Mesenchymal stem cell (in vitro differentiated cells and primary cell): Measurements from ENCODE around the gene REV1.
"Not testable (repeated sequence)": the region's sequence is repeated elsewhere in the genome, so short reads cannot be mapped to it uniquely, and the experiment has no call there.

Experiments
- DNase-seq: peaks from one replicate; pipeline ENCODE4 v3.0.0-alpha.2; 2013
- H2AFZ ChIP-seq: one replicate; pipeline ENCODE4 v1.6.1; 2013; ENCODE audit warnings: low read depth, mild to moderate bottlenecking, control low read depth, inconsistent platforms, low read length, moderate library complexity
- H2AK5ac ChIP-seq: 2 replicates; pipeline ENCODE4 v1.6.1; 2013; ENCODE audit warnings: low read length, moderate library complexity, mild to moderate bottlenecking, inconsistent platforms; ENCODE audit not compliant: severe bottlenecking
- H2BK120ac ChIP-seq: one replicate; pipeline ENCODE4 v1.6.1; 2013; ENCODE audit warnings: low read depth, mild to moderate bottlenecking, inconsistent platforms, low read length, moderate library complexity
- H2BK12ac ChIP-seq, 2 experiments: one replicate each; pipeline ENCODE4 v1.6.1; 2013; ENCODE audit warnings: inconsistent platforms in 2 of 2, low read length in 2 of 2, mild to moderate bottlenecking in 2 of 2, moderate library complexity in 2 of 2, control low read depth in 1 of 2
- H2BK15ac ChIP-seq: one replicate; pipeline ENCODE4 v1.6.1; 2013; ENCODE audit warnings: mild to moderate bottlenecking, low read depth, inconsistent platforms; ENCODE audit not compliant: poor library complexity, severe bottlenecking
- H2BK5ac ChIP-seq: 2 replicates; pipeline ENCODE4 v1.6.1; 2013; ENCODE audit warnings: low read depth, mild to moderate bottlenecking, low read length, control low read depth, inconsistent platforms; ENCODE audit not compliant: poor library complexity, severe bottlenecking
- H3K14ac ChIP-seq, 2 experiments: one replicate each; pipeline ENCODE4 v1.6.1; 2013; ENCODE audit warnings: inconsistent platforms in 2 of 2, low read length in 2 of 2, control low read depth in 1 of 2, mild to moderate bottlenecking in 1 of 2, moderate library complexity in 1 of 2
- H3K18ac ChIP-seq, 2 experiments: one replicate each; pipeline ENCODE4 v1.6.1; 2013; ENCODE audit warnings: inconsistent platforms in 2 of 2, low read length in 2 of 2, control low read depth in 1 of 2, low read depth in 1 of 2, mild to moderate bottlenecking in 1 of 2
- H3K23ac ChIP-seq, 2 experiments: one replicate each; pipeline ENCODE4 v1.6.1; 2013; ENCODE audit warnings: inconsistent platforms in 2 of 2, low read length in 2 of 2, mild to moderate bottlenecking in 2 of 2, moderate library complexity in 2 of 2, control low read depth in 1 of 2
- H3K27ac ChIP-seq: 2 replicates; pipeline ENCODE4 v1.5.1; 2013; ENCODE audit warnings: mild to moderate bottlenecking, moderate library complexity, low read length, control low read depth, inconsistent platforms; ENCODE audit not compliant: poor library complexity, severe bottlenecking
- H3K27me3 ChIP-seq, 2 experiments: 2 replicates each; pipeline versions ENCODE4 v1.6.1 to v1.7.0; 2013; ENCODE audit warnings: low read length in 2 of 2, mild to moderate bottlenecking in 2 of 2, moderate library complexity in 2 of 2, control low read depth in 1 of 2, inconsistent platforms in 1 of 2; ENCODE audit not compliant: control insufficient read depth in 1 of 2, insufficient read depth in 1 of 2
- H3K36me3 ChIP-seq, 2 experiments: 2 replicates each; pipeline versions ENCODE4 v1.6.1 to v1.7.0; 2013; ENCODE audit warnings: low read length in 2 of 2, control low read depth in 1 of 2, inconsistent platforms in 1 of 2, low read depth in 1 of 2, mild to moderate bottlenecking in 1 of 2; ENCODE audit not compliant: insufficient read depth in 2 of 2, control insufficient read depth in 1 of 2
- H3K4ac ChIP-seq, 2 experiments: one replicate each; pipeline ENCODE4 v1.6.1; 2013; ENCODE audit warnings: inconsistent platforms in 2 of 2, low read length in 2 of 2, mild to moderate bottlenecking in 2 of 2, moderate library complexity in 2 of 2, control low read depth in 1 of 2, low read depth in 1 of 2
- H3K4me1 ChIP-seq: 2 replicates; pipeline ENCODE4 v1.6.1; 2013; ENCODE audit warnings: low read depth, low read length, control low read depth; ENCODE audit not compliant: control insufficient read depth, insufficient read depth
- H3K4me2 ChIP-seq: 2 replicates; pipeline ENCODE4 v1.6.1; 2013; ENCODE audit warnings: low read length, mild to moderate bottlenecking, inconsistent platforms; ENCODE audit not compliant: poor library complexity, severe bottlenecking
- H3K4me3 ChIP-seq, 2 experiments: 2 replicates each; pipeline versions ENCODE4 v1.5.1 to v1.7.0; 2013; ENCODE audit warnings: low read length in 2 of 2, mild to moderate bottlenecking in 2 of 2, control low read depth in 1 of 2, low read depth in 1 of 2; ENCODE audit not compliant: insufficient read depth in 1 of 2
- H3K79me1 ChIP-seq: replicated peaks from 2 replicates; pipeline ENCODE4 v1.6.1; 2013; ENCODE audit warnings: mild to moderate bottlenecking, control low read depth, low read length, inconsistent platforms; ENCODE audit not compliant: poor library complexity, severe bottlenecking
- H3K9ac ChIP-seq: 2 replicates; pipeline ENCODE4 v1.7.0; 2013; ENCODE audit warnings: mild to moderate bottlenecking, low read length, moderate library complexity
- H3K9me3 ChIP-seq: 2 replicates; pipeline ENCODE4 v1.7.0; 2013; ENCODE audit warnings: mild to moderate bottlenecking, low read length; ENCODE audit not compliant: control insufficient read depth
- H4K8ac ChIP-seq: one replicate; pipeline ENCODE4 v1.6.1; 2013; ENCODE audit warnings: inconsistent platforms, mild to moderate bottlenecking, low read length, moderate library complexity
- H4K91ac ChIP-seq: one replicate; pipeline ENCODE4 v1.6.1; 2013; ENCODE audit warnings: mild to moderate bottlenecking, low read length, inconsistent platforms
- WGBS: methylation state at CpG from one replicate; pipeline ENCODE4 v1.1.7; 2013; ENCODE audit warnings: mixed read lengths; 5-methylcytosine and 5-hydroxymethylcytosine counted together

The REV1 gene

GRCh38 chr2:99476629-99477028 is 13.2 kb downstream of the REV1 start:
- no peak overlapping the region for H3K27ac ChIP-seq
- H3K79me1 ChIP-seq, result peaks cover 3% of the 10 kb centered on the region
- H3K4ac ChIP-seq, result no peak overlapping the region
- H2BK15ac ChIP-seq, result no peak overlapping the region
- no peak overlapping the region for H4K91ac ChIP-seq
- no peaks in the 10 kb centered on the region for H3K9me3 ChIP-seq
- no peak overlapping the region for H3K4me2 ChIP-seq
- no peak overlapping the region for H3K9ac ChIP-seq
- no peak overlapping the region for H3K14ac ChIP-seq
- H3K36me3 ChIP-seq, result peaks cover 0 to 3% of the 10 kb centered on the region in 2 experiments
- H4K8ac ChIP-seq, result no peak overlapping the region
- H2BK120ac ChIP-seq, result no peak overlapping the region
- no peak overlapping the region for H3K4me3 ChIP-seq
- no peak overlapping the region for H3K18ac ChIP-seq
- no peaks in the 10 kb centered on the region for H3K27me3 ChIP-seq
- H3K4me1 ChIP-seq, result peaks cover 7% of the 10 kb centered on the region
- no peak overlapping the region for H2BK12ac ChIP-seq
- DNase-seq, result no peak
- WGBS, result over 99% methylated on average over 3 of the region's 3 CpGs
- H3K23ac ChIP-seq, result no peak overlapping the region
- no peak overlapping the region for H2BK5ac ChIP-seq
- H2AFZ ChIP-seq, result no peak overlapping the region
- no peak overlapping the region for H2AK5ac ChIP-seq

GRCh38 chr2:99475095-99475494 is 14.7 kb downstream of the REV1 start:
- not testable (repeated sequence) for H3K79me1 ChIP-seq, H3K4ac ChIP-seq, H2AK5ac ChIP-seq, H3K4me1 ChIP-seq, H3K36me3 ChIP-seq, H3K14ac ChIP-seq, H2BK15ac ChIP-seq, H2BK5ac ChIP-seq, H3K4me3 ChIP-seq, H3K4me2 ChIP-seq, H4K8ac ChIP-seq, H2BK12ac ChIP-seq, H3K9me3 ChIP-seq, H3K9ac ChIP-seq, H2AFZ ChIP-seq, H4K91ac ChIP-seq, DNase-seq, H3K18ac ChIP-seq, H3K23ac ChIP-seq, H3K27me3 ChIP-seq, H2BK120ac ChIP-seq
- H3K27ac ChIP-seq, result peak overlapping the region; percentile 51
- 91% methylated on average over 4 of the region's 4 CpGs for WGBS

GRCh38 chr2:99473518-99474083 is 16.2 kb downstream of the REV1 start:
- Histone ChIP-seq H2BK12ac (no peak overlapping the region), H3K4me1 (peaks cover 3% of the 10 kb centered on the region), H3K79me1 (peaks cover 10% of the 10 kb centered on the region), H3K4me2 (no peak overlapping the region), H2BK120ac (no peak overlapping the region), H4K8ac (no peak overlapping the region), H3K9me3 (no peaks in the 10 kb centered on the region), H3K14ac (no peak overlapping the region), H3K4ac (no peak overlapping the region), H3K36me3 (no peaks in the 10 kb centered on the region), H3K4me3 (no peak overlapping the region), H2BK5ac (no peak overlapping the region), H2AFZ (no peak overlapping the region), H3K18ac (no peak overlapping the region), H2BK15ac (no peak overlapping the region), H3K23ac (no peak overlapping the region), H2AK5ac (no peak overlapping the region), H3K9ac (no peak overlapping the region), H4K91ac (no peak overlapping the region), H3K27ac (no peak overlapping the region), H3K27me3 (no peaks in the 10 kb centered on the region)
- WGBS, result 80% methylated on average over 1 of the region's 2 CpGs
- no peak for DNase-seq

GRCh38 chr2:99472600-99472960 is 17.2 kb downstream of the REV1 start:
- Histone ChIP-seq H2AFZ (no peak overlapping the region), H2BK5ac (no peak overlapping the region), H2BK120ac (no peak overlapping the region), H3K14ac (no peak overlapping the region), H2BK15ac (no peak overlapping the region), H3K9me3 (no peaks in the 10 kb centered on the region), H4K91ac (no peak overlapping the region), H3K4me3 (no peak overlapping the region), H3K18ac (no peak overlapping the region), H3K4me2 (no peak overlapping the region), H2AK5ac (no peak overlapping the region), H3K4me1 (peaks cover 3% of the 10 kb centered on the region), H2BK12ac (no peak overlapping the region), H3K79me1 (peaks cover 10% of the 10 kb centered on the region), H3K27me3 (no peaks in the 10 kb centered on the region), H3K36me3 (no peaks in the 10 kb centered on the region), H3K4ac (no peak overlapping the region), H4K8ac (no peak overlapping the region), H3K23ac (no peak overlapping the region), H3K9ac (no peak overlapping the region), H3K27ac (no peak overlapping the region)
- no peak for DNase-seq
- no CpG with 5 or more reads among the region's 1 CpG for WGBS
